ENCODE data around the gene PEX6. TPM values are rescaled to one million over a fixed set of nuclear protein-coding genes. Genes with fewer than 3 reads are reported as not detected.

The PEX6 gene
- total RNA-seq, 1 experiment from 2014 or later: 15.6 TPM

DNA sequence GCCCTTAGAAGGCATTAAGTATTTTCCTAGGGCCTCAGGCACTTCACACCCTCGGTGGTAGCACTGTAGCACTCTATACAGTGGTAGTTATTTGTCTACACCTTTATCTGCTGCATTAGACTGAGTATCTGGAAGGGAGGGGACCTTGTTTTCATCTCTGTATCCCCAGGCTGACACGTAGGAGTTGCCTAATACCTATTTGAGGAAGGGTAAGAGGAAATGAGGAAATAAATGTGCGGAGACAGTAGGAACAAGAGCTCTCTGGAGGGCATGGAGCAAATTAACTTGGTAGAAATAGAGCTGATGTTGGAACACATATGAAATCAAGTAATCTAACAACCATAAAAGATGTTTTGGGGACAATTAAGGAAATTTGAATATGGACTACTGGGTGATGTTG, 45.8 kb downstream of the PEX6 start:
- no peak overlapping the region for H2BK5ac ChIP-seq (ENCODE audit: insufficient read length, low read length)
- peaks cover 36 to 71% (median 58%) of the 10 kb centered on the region in 3 experiments for H3K36me3 Mint-ChIP-seq (ENCODE audit: insufficient read depth in 1 of 3, low read depth in 3 of 3)
- H3K4me3 Mint-ChIP-seq: no peak overlapping the region
- H3K27me3 Mint-ChIP-seq (ENCODE audit: low read depth): no peaks in the 10 kb centered on the region
- H4K5ac ChIP-seq (ENCODE audit: insufficient read length, low read depth, low read length): no peak overlapping the region
- H3K9me3 Mint-ChIP-seq: no peaks in the 10 kb centered on the region
- no peak overlapping the region for H4K8ac ChIP-seq (replicated peaks; ENCODE audit: insufficient read length, low read depth, low read length)
- no peaks in the 10 kb centered on the region for H3K79me1 ChIP-seq (ENCODE audit: insufficient read depth, low read depth, low read length, poor library complexity, severe bottlenecking)
- H3K27me3 ChIP-seq (ENCODE audit: insufficient read depth, low read length): no peaks in the 10 kb centered on the region
- H2AFZ ChIP-seq (ENCODE audit: low read length): no peak overlapping the region
- TF ChIP-seq, protein P1, sequence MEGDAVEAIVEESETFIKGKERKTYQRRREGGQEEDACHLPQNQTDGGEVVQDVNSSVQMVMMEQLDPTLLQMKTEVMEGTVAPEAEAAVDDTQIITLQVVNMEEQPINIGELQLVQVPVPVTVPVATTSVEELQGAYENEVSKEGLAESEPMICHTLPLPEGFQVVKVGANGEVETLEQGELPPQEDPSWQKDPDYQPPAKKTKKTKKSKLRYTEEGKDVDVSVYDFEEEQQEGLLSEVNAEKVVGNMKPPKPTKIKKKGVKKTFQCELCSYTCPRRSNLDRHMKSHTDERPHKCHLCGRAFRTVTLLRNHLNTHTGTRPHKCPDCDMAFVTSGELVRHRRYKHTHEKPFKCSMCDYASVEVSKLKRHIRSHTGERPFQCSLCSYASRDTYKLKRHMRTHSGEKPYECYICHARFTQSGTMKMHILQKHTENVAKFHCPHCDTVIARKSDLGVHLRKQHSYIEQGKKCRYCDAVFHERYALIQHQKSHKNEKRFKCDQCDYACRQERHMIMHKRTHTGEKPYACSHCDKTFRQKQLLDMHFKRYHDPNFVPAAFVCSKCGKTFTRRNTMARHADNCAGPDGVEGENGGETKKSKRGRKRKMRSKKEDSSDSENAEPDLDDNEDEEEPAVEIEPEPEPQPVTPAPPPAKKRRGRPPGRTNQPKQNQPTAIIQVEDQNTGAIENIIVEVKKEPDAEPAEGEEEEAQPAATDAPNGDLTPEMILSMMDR (conservative IDR thresholded peaks at IDR 0.05): no peak
- H3K27ac ChIP-seq (ENCODE audit: insufficient read length, low read depth, low read length): no peak overlapping the region
- H4K20me1 ChIP-seq (ENCODE audit: control insufficient read depth, insufficient read depth, insufficient read length): no peaks in the 10 kb centered on the region
- H2BK15ac ChIP-seq (ENCODE audit: low read depth, low read length): no peak overlapping the region
- no peak overlapping the region for H3K18ac ChIP-seq (ENCODE audit: insufficient read length, low read depth, low read length)
- H3K14ac ChIP-seq (ENCODE audit: insufficient read depth, low read length): no peak overlapping the region
- H3K23ac ChIP-seq (ENCODE audit: insufficient read length, low read depth, low read length): no peak overlapping the region
- H2BK20ac ChIP-seq (ENCODE audit: low read depth, low read length, poor library complexity, severe bottlenecking): no peak overlapping the region
- no peak overlapping the region for H3K4ac ChIP-seq (ENCODE audit: low read depth, low read length)
- H3K56ac ChIP-seq (ENCODE audit: insufficient read length, low read depth, low read length): no peak overlapping the region
- WGBS (ENCODE audit: extremely low coverage, insufficient read length, low lambda C conversion rate): no CpG with 5 or more reads among the region's 3 CpGs
- H2AK5ac ChIP-seq (ENCODE audit: insufficient read length, low read length): no peak overlapping the region
- H3K79me2 ChIP-seq (ENCODE audit: insufficient read depth, low read length): peaks cover 2% of the 10 kb centered on the region; the same call in 1 of the 2 replicates
- no peak overlapping the region for H3K9ac ChIP-seq (ENCODE audit: extremely low read depth, insufficient read length, low read length)
- no peak overlapping the region for H3K4me2 ChIP-seq (ENCODE audit: insufficient read depth, insufficient read length, low read length)
- H2BK120ac ChIP-seq (ENCODE audit: low read depth, low read length, poor library complexity, severe bottlenecking): no peak overlapping the region
- no peaks in the 10 kb centered on the region; the same call in 1 of the 2 replicates for H3K4me1 ChIP-seq (ENCODE audit: insufficient read depth, low read length)
- DNase-seq: no peak
- H3K27ac Mint-ChIP-seq: no peak overlapping the region
- no peaks in the 10 kb centered on the region for H3K9me3 ChIP-seq (ENCODE audit: control insufficient read depth, low read depth, low read length)
- peaks cover 24 to 28% of the 10 kb centered on the region in 2 experiments for H3K4me1 Mint-ChIP-seq
- H3T11ph ChIP-seq (ENCODE audit: low read length): no peak overlapping the region
- no peak overlapping the region for H2BK12ac ChIP-seq (ENCODE audit: insufficient read length, low read depth, low read length)
- peaks cover 18% of the 10 kb centered on the region for H3K23me2 ChIP-seq (ENCODE audit: insufficient read length, low read depth, low read length, poor library complexity, severe bottlenecking)
- no peak overlapping the region for H4K91ac ChIP-seq (ENCODE audit: insufficient read length, low read depth, low read length)
